ENCODE data around the gene ESRRG.

Gene ESRRG

DNA sequence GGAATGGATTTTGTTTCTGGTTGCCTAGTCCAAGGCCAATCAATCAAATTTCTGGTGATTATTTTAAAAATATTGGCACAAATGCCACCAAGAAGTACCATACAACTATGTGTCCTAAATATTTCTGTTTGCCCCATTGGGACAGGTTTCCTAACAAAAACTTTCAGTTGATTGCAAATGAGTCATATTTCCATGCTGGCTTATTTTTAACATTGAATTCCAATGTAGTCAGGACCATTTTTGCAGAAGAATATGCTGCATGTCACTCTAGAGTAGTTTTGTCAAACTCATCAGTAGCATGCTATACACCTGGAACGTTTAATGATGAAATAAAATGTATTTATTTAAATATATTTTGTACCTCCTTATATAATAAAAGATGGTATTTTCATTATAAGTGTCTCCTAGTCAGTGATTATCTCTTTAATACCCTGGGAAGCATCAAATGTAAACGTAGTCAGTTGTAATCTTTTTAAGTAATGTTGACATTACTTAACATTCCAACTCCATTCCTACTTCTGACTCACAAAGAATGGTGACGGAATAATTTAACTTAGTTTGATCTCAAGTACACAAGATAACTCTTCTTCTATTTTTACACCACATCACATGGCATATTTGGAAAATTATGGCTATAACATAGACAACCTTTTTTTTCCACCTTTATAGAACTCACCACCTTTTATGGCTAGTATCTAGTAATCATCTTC lies 261.0 kb downstream of the ESRRG start:
- Histone ChIP-seq H3K36me3 (ENCODE audit: control insufficient read depth, insufficient read depth, low read length) (no peaks in the 10 kb centered on the region), H3K4me3 (ENCODE audit: low read length) (no peak overlapping the region), H3K27ac (ENCODE audit: low read depth, low read length) (no peak overlapping the region), H3K4me1 (ENCODE audit: control insufficient read depth, insufficient read depth, low read length) (no peaks in the 10 kb centered on the region), H3K27me3 (ENCODE audit: control insufficient read depth, insufficient read depth, low read length) (no peaks in the 10 kb centered on the region), H3K9ac (ENCODE audit: low read length) (no peak overlapping the region)

GRCh38 chr1:216461466-216461865 lies 261.8 kb downstream of the ESRRG start:
- H3K4me3 ChIP-seq (ENCODE audit: low read length) = no peak overlapping the region
- no peaks in the 10 kb centered on the region for H3K4me1 ChIP-seq (ENCODE audit: control insufficient read depth, insufficient read depth, low read length)
- H3K27me3 ChIP-seq (ENCODE audit: control insufficient read depth, insufficient read depth, low read length) = no peaks in the 10 kb centered on the region
- H3K36me3 ChIP-seq (ENCODE audit: control insufficient read depth, insufficient read depth, low read length) = no peaks in the 10 kb centered on the region
- H3K27ac ChIP-seq (ENCODE audit: low read depth, low read length) = no peak overlapping the region
- no peak overlapping the region for H3K9ac ChIP-seq (ENCODE audit: low read length)

DNA sequence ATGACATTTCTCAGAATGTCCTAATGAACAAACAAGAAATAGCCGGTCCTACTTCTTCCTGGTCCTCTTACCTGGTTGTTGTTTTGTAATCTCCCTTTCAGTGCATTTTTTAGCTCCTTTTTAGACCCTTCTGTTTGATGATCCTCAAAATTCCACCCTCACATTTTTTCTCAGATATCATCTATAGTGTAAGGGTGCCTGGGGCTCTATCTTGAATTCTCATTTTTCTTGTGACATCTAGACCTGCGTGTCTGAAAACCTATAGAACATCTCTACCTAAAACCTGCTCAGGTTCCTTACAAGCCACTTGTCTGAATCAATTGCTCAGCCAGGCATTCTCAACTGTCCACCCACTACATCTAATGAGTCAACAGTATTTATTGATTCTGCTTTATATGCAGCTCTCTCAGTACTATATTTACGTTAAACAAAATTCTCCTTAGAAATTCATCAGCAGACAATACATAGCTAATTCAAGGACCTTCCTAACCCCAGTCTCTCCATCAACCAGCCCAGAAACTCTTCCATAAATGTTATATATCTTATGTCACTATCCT lies 263.5 kb downstream of the ESRRG start:
- no peak overlapping the region for H3K4me3 ChIP-seq (ENCODE audit: low read length)
- no peaks in the 10 kb centered on the region for H3K27me3 ChIP-seq (ENCODE audit: control insufficient read depth, insufficient read depth, low read length)
- H3K4me1 ChIP-seq (ENCODE audit: control insufficient read depth, insufficient read depth, low read length) = no peaks in the 10 kb centered on the region
- H3K27ac ChIP-seq (ENCODE audit: low read depth, low read length) = no peak overlapping the region
- H3K36me3 ChIP-seq (ENCODE audit: control insufficient read depth, insufficient read depth, low read length) = no peaks in the 10 kb centered on the region
- no peak overlapping the region for H3K9ac ChIP-seq (ENCODE audit: low read length)

DNA sequence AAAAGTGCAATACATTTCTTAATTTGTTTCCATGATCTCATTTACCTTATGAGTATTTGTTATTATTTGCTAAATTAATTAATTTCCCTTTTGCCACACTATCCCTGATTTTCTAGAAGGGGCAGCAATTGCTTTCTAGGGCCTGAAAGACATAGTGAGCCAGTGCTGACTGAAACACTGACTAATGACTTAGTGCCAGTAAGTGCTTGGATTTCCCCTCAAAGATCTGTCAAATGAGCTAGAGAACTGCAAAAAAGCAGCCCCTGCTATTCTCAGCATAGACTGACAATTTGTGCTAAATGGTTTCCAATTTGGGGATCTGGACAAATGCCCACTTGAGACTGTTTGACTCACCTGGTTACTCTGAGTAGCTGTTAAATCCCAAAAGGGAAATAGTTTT lies 264.4 kb downstream of the ESRRG start:
- H3K4me1 ChIP-seq (ENCODE audit: control insufficient read depth, insufficient read depth, low read length) = no peaks in the 10 kb centered on the region
- H3K4me3 ChIP-seq (ENCODE audit: low read length) = no peak overlapping the region
- H3K27ac ChIP-seq (ENCODE audit: low read depth, low read length) = no peak overlapping the region
- H3K27me3 ChIP-seq (ENCODE audit: control insufficient read depth, insufficient read depth, low read length) = no peaks in the 10 kb centered on the region
- no peak overlapping the region for H3K9ac ChIP-seq (ENCODE audit: low read length)
- H3K36me3 ChIP-seq (ENCODE audit: control insufficient read depth, insufficient read depth, low read length) = no peaks in the 10 kb centered on the region

DNA sequence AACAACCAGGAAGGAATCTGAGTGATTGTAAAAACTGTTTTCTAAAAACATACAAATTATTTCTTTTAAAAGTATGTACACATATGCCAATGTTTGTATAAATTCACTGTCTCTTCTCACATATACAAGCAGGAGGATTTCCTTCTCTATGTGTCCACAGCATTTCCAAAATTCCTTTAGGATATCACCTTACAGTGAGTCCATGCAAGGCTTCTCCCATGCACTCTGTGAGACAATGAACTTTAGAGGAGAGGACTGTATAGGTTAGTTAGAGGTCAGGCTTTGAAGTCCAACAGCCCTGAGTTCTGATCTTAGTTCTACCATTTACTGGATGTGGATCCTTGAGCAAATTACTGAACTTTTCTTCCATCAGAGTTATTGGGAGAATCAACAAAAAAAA lies 265.9 kb downstream of the ESRRG start:
- Histone ChIP-seq H3K4me3 (ENCODE audit: low read length) (no peak overlapping the region), H3K9ac (ENCODE audit: low read length) (no peak overlapping the region), H3K4me1 (ENCODE audit: control insufficient read depth, insufficient read depth, low read length) (no peaks in the 10 kb centered on the region), H3K36me3 (ENCODE audit: control insufficient read depth, insufficient read depth, low read length) (no peaks in the 10 kb centered on the region), H3K27me3 (ENCODE audit: control insufficient read depth, insufficient read depth, low read length) (no peaks in the 10 kb centered on the region), H3K27ac (ENCODE audit: low read depth, low read length) (no peak overlapping the region)

DNA sequence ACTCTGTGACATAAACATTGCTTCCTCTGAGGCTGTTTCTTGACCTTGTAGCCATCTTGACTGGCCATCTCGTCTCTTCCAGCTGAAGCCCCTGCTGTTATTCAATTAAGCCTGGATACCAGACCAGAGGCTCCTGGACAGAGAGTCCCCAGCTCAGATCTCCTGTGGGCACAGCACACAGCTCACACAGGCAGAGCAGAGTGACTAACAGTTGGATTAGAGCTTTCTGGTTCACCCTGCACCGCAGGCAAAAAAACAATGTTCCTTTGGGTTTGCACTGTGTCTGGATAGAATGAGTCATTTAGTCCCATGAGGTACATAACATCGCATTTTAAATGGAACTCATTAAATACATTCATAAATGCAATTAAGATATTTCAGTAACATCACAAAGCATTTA lies 266.5 kb downstream of the ESRRG start:
- Histone ChIP-seq H3K27me3 (ENCODE audit: control insufficient read depth, insufficient read depth, low read length) (no peaks in the 10 kb centered on the region), H3K36me3 (ENCODE audit: control insufficient read depth, insufficient read depth, low read length) (no peaks in the 10 kb centered on the region), H3K9ac (ENCODE audit: low read length) (no peak overlapping the region), H3K4me3 (ENCODE audit: low read length) (no peak overlapping the region), H3K4me1 (ENCODE audit: control insufficient read depth, insufficient read depth, low read length) (no peaks in the 10 kb centered on the region), H3K27ac (ENCODE audit: low read depth, low read length) (no peak overlapping the region)

GRCh38 chr1:216453777-216454176 lies 269.5 kb downstream of the ESRRG start:
- Histone ChIP-seq H3K27ac (ENCODE audit: low read depth, low read length) (no peak overlapping the region), H3K4me1 (ENCODE audit: control insufficient read depth, insufficient read depth, low read length) (no peaks in the 10 kb centered on the region), H3K9ac (ENCODE audit: low read length) (no peak overlapping the region), H3K27me3 (ENCODE audit: control insufficient read depth, insufficient read depth, low read length) (no peaks in the 10 kb centered on the region), H3K4me3 (ENCODE audit: low read length) (no peak overlapping the region), H3K36me3 (ENCODE audit: control insufficient read depth, insufficient read depth, low read length) (no peaks in the 10 kb centered on the region)
